AG10803 (cell line): Measurements from ENCODE around the gene RBFOX1.

Source experiments
- DNase-seq: peaks from one replicate; pipeline ENCODE4 v3.0.0; 2010; ENCODE audit warnings: low read depth
- H3K4me3 ChIP-seq: 2 replicates; pipeline ENCODE4 v1.5.1; 2011; ENCODE audit warnings: mild to moderate bottlenecking, low read length, control low read depth
- TF ChIP-seq, protein P1 (sequence below): conservative IDR thresholded peaks from 2 replicates; pipeline ENCODE4 v1.5.1; 2011; ENCODE audit warnings: mild to moderate bottlenecking, low read length, control low read depth, inconsistent platforms

Gene RBFOX1

GRCh38 chr16:7439518-7439917, 106.9 kb downstream of the RBFOX1 start:
- TF ChIP-seq, protein P1, sequence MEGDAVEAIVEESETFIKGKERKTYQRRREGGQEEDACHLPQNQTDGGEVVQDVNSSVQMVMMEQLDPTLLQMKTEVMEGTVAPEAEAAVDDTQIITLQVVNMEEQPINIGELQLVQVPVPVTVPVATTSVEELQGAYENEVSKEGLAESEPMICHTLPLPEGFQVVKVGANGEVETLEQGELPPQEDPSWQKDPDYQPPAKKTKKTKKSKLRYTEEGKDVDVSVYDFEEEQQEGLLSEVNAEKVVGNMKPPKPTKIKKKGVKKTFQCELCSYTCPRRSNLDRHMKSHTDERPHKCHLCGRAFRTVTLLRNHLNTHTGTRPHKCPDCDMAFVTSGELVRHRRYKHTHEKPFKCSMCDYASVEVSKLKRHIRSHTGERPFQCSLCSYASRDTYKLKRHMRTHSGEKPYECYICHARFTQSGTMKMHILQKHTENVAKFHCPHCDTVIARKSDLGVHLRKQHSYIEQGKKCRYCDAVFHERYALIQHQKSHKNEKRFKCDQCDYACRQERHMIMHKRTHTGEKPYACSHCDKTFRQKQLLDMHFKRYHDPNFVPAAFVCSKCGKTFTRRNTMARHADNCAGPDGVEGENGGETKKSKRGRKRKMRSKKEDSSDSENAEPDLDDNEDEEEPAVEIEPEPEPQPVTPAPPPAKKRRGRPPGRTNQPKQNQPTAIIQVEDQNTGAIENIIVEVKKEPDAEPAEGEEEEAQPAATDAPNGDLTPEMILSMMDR = no peak
- H3K4me3 ChIP-seq = no peak overlapping the region
- no peak for DNase-seq

- no peak for DNase-seq
- TF ChIP-seq, protein P1 = no peak
- no peak overlapping the region for H3K4me3 ChIP-seq
These were observed 108.3 kb downstream of the RBFOX1 start for GRCh38 chr16:7440886-7441400.

DNA sequence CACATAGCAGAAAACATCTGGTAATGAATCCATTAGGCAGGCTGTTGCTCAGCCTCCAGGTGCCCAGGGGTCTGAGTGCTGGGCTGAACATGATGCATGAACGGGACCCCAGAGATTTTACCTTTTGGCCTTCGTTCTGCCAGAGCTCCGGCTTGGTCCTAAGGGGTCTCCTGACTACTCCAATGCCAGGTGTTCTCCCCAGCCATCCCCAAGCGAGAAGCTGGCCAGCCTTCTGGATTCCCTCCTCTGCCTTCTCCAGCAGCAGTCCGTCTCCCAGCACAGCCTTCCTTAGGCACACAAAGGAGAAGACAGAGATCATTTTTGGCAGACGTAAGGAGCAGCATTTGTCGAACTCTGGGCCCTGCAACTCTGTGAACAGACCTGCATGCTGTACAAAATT, 109.4 kb downstream of the RBFOX1 start:
- no peak for DNase-seq
- TF ChIP-seq, protein P1 = no peak
- H3K4me3 ChIP-seq = no peak overlapping the region

- TF ChIP-seq, protein P1 = no peak
- no peak for DNase-seq
- no peak overlapping the region for H3K4me3 ChIP-seq
These were observed 110.5 kb downstream of the RBFOX1 start for GRCh38 chr16:7443142-7443541.

GRCh38 chr16:7443648-7444365, 111.2 kb downstream of the RBFOX1 start:
- no peak for DNase-seq
- TF ChIP-seq, protein P1 = no peak
- no peak overlapping the region for H3K4me3 ChIP-seq

GRCh38 chr16:7449306-7449705, 116.7 kb downstream of the RBFOX1 start:
- TF ChIP-seq, protein P1 = no peak
- DNase-seq = no peak
- H3K4me3 ChIP-seq = no peak overlapping the region

DNA sequence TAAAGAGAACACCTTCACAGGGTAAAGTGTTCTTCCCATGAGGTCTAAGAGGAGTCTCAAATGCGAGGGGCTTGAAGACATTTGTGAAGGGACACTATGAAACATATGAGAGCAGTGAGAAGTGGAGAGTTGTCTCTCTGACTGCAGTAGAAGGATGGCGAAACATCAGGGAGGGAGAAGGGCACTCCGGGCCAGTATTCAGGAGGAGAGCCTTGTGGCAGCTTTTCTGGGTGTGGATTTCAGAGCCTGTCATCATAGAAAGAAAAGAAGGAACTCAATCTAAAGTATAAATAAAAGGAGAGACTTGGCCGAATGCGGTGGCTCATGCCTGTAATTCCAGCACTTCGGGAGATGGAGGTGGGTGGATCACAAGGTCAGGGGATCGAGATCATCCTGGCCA, 117.2 kb downstream of the RBFOX1 start:
- DNase-seq = no peak
- no peak overlapping the region for H3K4me3 ChIP-seq
- TF ChIP-seq, protein P1 = no peak
